ENCODE results near the gene GRK2. TPM values are rescaled to one million over a fixed set of nuclear protein-coding genes. Genes with fewer than 3 reads are reported as not detected.

Gene GRK2
- 38.7 and 39.6 TPM in 2 replicates for total RNA-seq

GRCh38 chr11:67266449-67267187 is at the start of gene GRK2:
GRK2 (plus strand) TSS chr11:67266473; CDS start chr11:67266700, 227 bp downstream.

DNA sequence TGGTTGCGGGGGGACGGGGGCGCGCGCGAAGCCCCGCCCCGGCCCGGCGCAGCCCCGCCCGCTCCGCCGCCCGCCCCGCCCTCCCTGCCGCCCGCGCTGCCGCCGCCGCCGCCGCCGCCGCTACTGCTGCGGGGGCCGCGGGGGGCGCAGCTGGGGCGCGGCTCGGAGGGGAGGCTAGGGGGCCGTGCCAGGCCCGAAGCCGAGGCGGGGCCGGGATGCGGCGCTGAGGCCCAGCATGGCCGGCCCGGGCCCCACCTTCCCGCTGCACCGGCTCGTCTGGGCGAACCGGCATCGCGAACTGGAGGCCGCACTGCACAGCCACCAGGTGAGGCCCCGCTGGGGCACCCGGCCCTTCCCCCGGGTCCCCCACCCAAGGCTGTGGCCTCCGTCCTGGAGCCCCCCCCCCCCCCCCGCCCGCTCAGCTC is 23.0 kb downstream of the GRK2 start, which contains the start of gene ANKRD13D:
ANKRD13D (plus strand) TSS at position 78 of the 425 bp plus-strand sequence; CDS start at position 236, 158 bp downstream.

GRCh38 chr11:67303132-67303834 is 37.0 kb downstream of the GRK2 start, which contains the start of gene SSH3:
SSH3 (plus strand) TSS chr11:67303530; CDS start chr11:67303626, 96 bp downstream.

Other genes starting within 250 kb of the GRK2 start
- 0.08 and 3.4 TPM in 2 replicates for gene SYT12, start 243.3 kb upstream of the GRK2 start, total RNA-seq
- 3.4 and 19.4 TPM in 2 replicates for gene RHOD, start 209.6 kb upstream of the GRK2 start, total RNA-seq
- gene KDM2A, start 147.2 kb upstream of the GRK2 start, total RNA-seq, result 26.0 and 35.9 TPM in 2 replicates
- 20.9 and 27.4 TPM in 2 replicates for gene ANKRD13D, start 22.8 kb downstream of the GRK2 start, total RNA-seq
- gene SSH3, start 37.1 kb downstream of the GRK2 start, total RNA-seq, result 17.8 and 26.7 TPM in 2 replicates
- gene POLD4, start 87.1 kb downstream of the GRK2 start, total RNA-seq, result 73.8 and 239 TPM in 2 replicates
- gene CLCF1, start 107.1 kb downstream of the GRK2 start, total RNA-seq, result 10.0 and 10.4 TPM in 2 replicates
- gene RAD9A, start 125.5 kb downstream of the GRK2 start, total RNA-seq, result 8.4 and 10.8 TPM in 2 replicates
- 141 and 253 TPM in 2 replicates for gene PPP1CA, start 135.4 kb downstream of the GRK2 start, total RNA-seq
- gene TBC1D10C, start 137.6 kb downstream of the GRK2 start, total RNA-seq, result not detected in 2 replicates
- 0.88 TPM in 1 of 2 replicates, not detected in the other for gene CARNS1, start 149.2 kb downstream of the GRK2 start, total RNA-seq
- 49.5 and 61.2 TPM in 2 replicates for gene RPS6KB2, start 162.0 kb downstream of the GRK2 start, total RNA-seq
- 1.9 TPM in 1 of 2 replicates, not detected in the other for gene PTPRCAP, start 171.2 kb downstream of the GRK2 start, total RNA-seq
- gene CORO1B, start 177.0 kb downstream of the GRK2 start, total RNA-seq, result 86.8 and 95.6 TPM in 2 replicates
- not detected in 2 replicates for gene GPR152, start 186.3 kb downstream of the GRK2 start, total RNA-seq
- gene CABP4, start 188.9 kb downstream of the GRK2 start, total RNA-seq, result not detected in 2 replicates
- gene TMEM134, start 202.8 kb downstream of the GRK2 start, total RNA-seq, result 46.4 and 55.7 TPM in 2 replicates
- gene AIP, start 216.6 kb downstream of the GRK2 start, total RNA-seq, result 70.7 and 120 TPM in 2 replicates
- gene PITPNM1, start 238.9 kb downstream of the GRK2 start, total RNA-seq, result 32.7 and 33.9 TPM in 2 replicates
- 36.5 and 68.4 TPM in 2 replicates for gene CDK2AP2, start 241.7 kb downstream of the GRK2 start, total RNA-seq

Data from epithelial cell of alveolus of lung (primary cell).